GM12892 (cell line): ENCODE results near the gene LYRM1.

Experiments used
- POLR2A ChIP-seq: IDR thresholded peaks from 2 replicates; pipeline ENCODE4 v1.6.1; 2011; ENCODE audit warnings: low read depth, low read length, control low read depth
- POLR2AphosphoS5 ChIP-seq: IDR thresholded peaks from 2 replicates; pipeline ENCODE4 v1.6.1; 2011; ENCODE audit warnings: low read depth, low read length, control low read depth
- TAF1 ChIP-seq: IDR thresholded peaks from 2 replicates; pipeline ENCODE4 v1.6.1; 2011; ENCODE audit warnings: low read depth, mild to moderate bottlenecking, control low read depth, low read length, borderline replicate concordance

GRCh38 chr16:20941636-20941926, 41.0 kb downstream of the LYRM1 start:
- TF ChIP-seq POLR2A (no peak), POLR2AphosphoS5 (no peak), TAF1 (no peak)
